Posterior cingulate gyrus (tissue), 11 donors: ENCODE results near the gene DDX56.
A peak's percentile ranks its signal among the peaks of the same experiment; 100 is the strongest.
"Not testable (repeated sequence)": the region's sequence is repeated elsewhere in the genome, so short reads cannot be mapped to it uniquely, and the experiment has no call there.

Experiments used
- DNase-seq, 10 donors: peaks; one replicate each; pipeline versions ENCODE4 v3.0.0 to v3.0.0-alpha.2; 2020 to 2021; ENCODE audit warnings: mixed read lengths in 3 of 10
- intact Hi-C: fragments of 100-400 bp; cut with DNase I; formaldehyde crosslinking; loops from one replicate; pipeline ENCODE4 v1.15.1; 2023

Gene DDX56

DNA sequence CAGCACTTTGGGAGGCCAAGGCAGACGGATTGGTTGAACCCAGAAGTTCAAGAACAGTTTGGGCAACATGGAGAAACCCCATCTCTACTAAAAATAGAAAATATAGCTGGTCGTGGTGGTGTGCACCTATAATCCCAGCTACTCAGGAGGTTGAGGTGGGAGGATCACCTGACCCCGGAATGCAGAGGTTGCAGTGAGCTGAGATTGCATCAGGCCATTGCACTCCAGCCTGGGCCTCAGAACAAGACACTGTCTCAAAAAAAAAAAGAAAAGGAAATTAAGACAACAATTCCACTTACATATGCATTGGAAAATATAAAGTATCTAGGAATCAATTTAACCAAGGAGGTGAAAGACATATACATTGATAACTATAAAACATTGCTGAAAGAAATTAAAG, 25.5 kb upstream of the DDX56 start:
- intact Hi-C loops = no loop called here
- DNase-seq = no peak

GRCh38 chr7:44597181-44597580, 23.5 kb upstream of the DDX56 start:
- DNase-seq = not testable (repeated sequence)

GRCh38 chr7:44595934-44596635, 22.4 kb upstream of the DDX56 start:
- no peak for DNase-seq
- intact Hi-C loops = no loop called here

More at GRCh38 chr7:44597181-44597580, 23.5 kb upstream of the DDX56 start:
- intact Hi-C loops = not testable (repeated sequence)

DNA sequence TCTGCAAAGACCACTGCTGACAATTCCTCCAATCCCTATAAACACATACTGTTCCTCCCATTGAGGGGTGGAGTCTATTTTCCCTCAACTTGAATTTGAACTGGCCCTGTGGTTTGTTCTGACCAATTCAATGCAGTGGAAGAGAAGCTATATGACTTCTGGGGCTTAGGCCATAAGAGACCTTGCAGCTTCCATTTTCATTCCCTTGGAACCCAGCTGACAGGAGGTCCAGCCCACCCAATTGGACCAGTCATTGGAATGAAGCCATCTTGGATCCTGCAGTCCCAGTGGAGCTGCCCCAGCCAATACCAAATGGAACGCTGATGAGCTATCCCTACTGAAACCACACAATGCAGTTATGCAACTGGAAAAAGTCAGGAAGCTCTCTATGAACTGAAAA, 17.2 kb upstream of the DDX56 start:
- DNase-seq = no peak
- intact Hi-C loops = no loop called here

DNA sequence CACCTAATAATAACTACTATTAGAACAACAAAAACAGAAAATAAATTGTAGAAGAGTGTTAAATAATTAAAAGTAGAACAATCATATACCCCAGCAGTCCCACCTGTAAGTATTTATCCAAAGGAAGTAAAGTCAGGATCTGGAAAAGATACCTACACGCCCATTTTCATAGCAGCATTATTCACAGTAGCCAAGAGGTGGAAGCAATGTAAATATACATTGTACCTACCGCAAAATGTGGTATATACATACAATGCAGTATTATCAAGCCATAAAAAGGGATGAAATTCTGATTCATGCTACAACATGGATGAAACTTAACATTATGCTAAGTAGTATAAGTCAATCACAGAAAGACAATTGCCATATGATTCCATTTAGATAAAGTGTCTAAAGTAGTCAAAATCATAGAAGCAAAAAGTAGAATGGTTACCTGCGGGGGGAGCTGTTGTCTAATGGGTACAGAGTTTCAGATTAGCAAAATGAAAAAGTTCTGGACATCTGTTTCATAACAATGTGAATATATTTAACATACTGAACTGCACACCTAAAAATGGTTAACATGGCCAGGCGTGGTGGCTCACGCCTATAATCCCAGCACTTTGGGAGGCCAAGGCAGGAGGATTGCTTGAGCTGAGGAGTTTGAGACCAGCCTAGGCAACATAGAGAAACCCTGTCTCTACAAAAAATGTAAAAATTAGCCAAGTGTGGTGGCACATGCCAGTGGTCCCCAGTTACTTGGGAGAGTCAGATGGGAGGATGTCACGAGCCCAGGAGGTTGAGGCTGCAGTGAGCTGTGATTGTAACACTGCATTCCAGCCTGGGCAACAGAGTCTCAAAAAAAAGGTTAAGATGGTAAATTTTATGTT, 14.4 kb upstream of the DDX56 start:
- DNase-seq = peak in 2 of 10 donors; percentile 28 to 36
- intact Hi-C loops = loop anchor here (5.0 kb wide), 2 partner anchors 259 to 549 kb away; partner anchors contain the start of gene H2AZ2

DNA sequence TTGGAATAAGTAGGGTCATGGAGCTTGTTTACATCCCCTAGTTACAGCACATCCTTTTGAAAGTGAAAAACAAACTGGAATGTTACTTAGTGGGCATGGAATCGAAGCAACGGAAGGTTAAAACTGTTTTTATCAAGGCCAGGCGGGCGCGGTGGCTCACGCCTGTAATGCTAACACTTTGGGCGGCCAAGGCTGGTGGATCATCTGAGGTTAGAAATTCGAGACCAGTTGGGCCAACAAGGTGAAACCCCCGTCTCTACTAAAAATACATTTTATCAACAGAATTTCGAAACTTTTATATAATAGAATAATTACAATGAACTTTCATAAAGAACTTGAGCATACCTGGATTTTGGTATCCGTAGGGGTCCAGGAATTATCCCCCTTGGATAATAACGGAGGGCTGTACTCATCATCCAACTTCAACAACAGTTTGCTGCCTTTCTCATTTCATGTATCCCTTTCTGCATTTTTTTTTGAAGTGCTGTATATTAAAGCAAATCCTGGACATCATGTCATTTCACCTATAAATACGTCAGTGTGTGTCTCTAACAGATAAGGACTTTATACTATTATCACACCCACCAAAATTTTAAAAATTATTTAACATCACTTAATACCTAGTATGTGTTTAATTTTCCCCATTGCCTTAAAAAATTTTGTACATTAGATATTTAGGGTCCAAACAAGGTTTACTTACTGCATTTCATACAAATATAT, 9.6 kb upstream of the DDX56 start:
- intact Hi-C loops = loop anchor here (5.0 kb wide), 2 partner anchors 164 to 214 kb away; partner anchors contain the start of genes PPIA and ZMIZ2
- no peak for DNase-seq

DNA sequence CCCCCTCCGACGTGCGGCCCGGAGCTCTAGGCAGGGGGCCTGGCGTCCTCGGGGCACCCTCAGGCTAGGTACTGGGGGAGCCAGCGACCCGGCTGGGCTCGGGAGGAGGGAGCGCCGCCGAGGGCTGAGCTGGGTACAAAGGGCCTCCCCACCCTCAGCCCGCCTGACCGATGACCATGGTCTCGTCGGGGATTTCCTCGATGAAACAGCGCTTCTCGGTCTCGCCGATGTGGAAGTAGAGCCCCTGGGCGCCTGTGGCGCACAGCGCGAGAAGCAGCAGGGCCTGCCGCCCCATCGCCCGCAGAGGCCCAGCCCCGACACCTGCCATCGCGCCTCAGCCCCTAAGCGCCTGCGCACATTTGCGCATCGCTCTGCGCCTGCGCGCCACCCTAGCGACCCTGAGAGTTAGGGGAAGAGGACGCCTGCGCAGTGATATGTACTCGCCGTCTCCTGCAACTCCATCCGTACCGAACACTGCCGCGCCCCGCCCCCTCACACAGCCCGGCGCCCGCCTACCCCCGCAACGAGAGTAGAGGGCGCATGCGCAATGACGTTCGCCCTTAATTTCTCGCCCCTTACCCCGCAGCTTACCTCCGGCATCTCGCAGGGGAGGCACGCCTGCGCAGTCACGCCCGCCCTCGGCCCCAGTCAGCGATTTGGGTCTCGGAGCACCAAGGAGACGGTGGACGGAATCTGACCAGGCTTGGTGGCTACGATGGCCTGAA, 8.3 kb upstream of the DDX56 start, which contains the start of gene TMED4:
Gene TMED4 (minus strand): TSS at position 353 of the 725 bp plus-strand sequence. CDS start 25 bp downstream, at position 328.
- intact Hi-C loops = loop anchor here (5.0 kb wide), 2 partner anchors 165 to 215 kb away; partner anchors contain the start of genes PPIA and ZMIZ2
- DNase-seq = peak; percentile 97 to 100 (median 99)

- intact Hi-C loops = loop anchor here (5.0 kb wide), 2 partner anchors 166 to 216 kb away; partner anchors contain the start of genes PPIA and ZMIZ2
- DNase-seq = peak in 2 of 10 donors; percentile 74 to 85
These were observed 7.5 kb upstream of the DDX56 start for GRCh38 chr7:44580945-44581878.

- DNase-seq = no peak
- intact Hi-C loops = no loop called here
These were observed 2.5 kb upstream of the DDX56 start for GRCh38 chr7:44576228-44576627.

DNA sequence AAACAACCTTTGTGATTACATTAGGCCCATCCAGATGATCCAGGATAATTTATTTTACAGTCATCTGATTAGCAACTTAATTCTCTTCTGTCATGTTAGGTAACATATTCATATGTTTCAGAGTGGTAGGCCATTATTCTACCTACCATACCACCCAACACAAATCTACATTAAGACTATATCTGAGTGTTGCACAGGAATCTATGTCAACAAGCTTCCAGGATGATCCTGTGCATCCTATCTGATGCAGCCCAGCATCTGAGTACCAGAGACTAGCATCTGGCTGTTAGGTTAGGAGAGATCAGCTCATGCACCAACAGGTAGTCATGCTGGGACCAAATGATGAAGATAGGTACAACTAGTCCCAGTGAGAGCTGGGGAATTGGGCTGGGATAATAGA, 1.3 kb upstream of the DDX56 start:
- intact Hi-C loops = no loop called here
- no peak for DNase-seq

GRCh38 chr7:44574287-44574872, 672 bp upstream of the DDX56 start:
- intact Hi-C loops = loop anchor here (5.0 kb wide), 1 partner anchor 82 kb away; the partner anchor contains the start of gene NUDCD3
- DNase-seq = no peak

GRCh38 chr7:44572771-44573170, 937 bp downstream of the DDX56 start:
- intact Hi-C loops = loop anchor here (5.0 kb wide), 1 partner anchor 80 kb away; the partner anchor contains the start of gene NUDCD3
- DNase-seq = no peak

GRCh38 chr7:44569959-44570358, 3.7 kb downstream of the DDX56 start:
- DNase-seq = no peak
- intact Hi-C loops = loop anchor here (5.0 to 10.0 kb wide), 3 partner anchors 78 to 355 kb away; partner anchors contain the start of gene NUDCD3

DNA sequence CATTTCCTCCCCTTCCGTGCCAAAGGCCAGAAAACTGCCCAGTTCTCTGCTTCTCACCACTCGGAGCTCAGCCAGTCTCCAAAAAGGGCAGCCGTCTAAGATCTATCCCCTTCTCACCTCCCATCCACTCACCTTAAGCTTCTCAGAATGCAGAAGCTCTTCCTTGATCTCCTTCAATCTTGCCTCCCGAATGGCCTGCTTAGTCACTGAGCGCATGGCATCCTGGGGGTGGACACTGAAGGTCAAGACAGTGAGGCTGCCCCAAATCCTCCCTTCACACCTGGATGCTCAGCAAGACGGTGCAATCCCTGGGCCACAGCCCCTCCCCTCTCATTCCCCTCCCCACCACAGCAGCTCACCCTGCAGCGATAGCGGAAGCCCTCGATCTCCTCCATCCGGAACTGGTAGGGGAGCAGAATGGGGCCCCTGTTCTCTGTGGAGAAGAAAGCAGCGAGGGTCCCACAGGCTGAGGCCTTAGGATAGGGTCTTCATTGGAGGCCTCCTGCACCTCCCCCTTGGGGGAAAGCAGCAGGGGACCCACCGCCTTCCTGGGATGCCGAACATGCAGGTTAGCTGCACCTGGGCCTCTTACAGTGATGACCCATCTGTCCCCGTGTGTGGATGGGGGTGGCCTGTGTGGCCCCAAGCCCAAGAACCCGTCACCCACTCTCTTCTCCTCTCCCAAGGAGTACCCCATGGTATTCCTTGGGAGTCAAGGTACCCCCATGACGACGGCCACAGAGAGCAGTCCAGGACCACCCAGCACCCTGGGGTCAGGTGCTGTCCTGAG, 4.7 kb downstream of the DDX56 start:
- intact Hi-C loops = loop anchor here (10.0 kb wide), 2 partner anchors 324 to 354 kb away; no protein-coding TSS in a partner anchor
- no peak for DNase-seq

DNA sequence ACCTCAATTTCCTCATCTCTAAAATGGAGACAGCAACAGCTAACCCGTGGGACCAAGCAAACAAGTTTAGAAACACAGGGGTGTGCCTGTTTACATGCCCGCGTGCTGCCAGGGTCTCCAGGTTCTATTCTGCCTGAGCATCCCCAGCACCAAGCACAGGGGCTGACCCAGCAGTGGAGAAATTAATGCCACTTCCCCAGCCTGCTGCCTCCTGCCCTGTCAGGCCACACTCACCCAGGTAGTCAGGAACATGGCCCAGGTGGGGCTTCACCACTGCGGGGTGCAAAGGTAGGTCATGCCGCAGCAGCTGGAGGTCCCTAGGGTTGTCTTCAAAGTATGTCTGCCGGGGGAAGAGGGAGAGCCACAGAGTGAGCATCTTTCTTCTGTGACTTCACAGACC, 5.8 kb downstream of the DDX56 start:
- DNase-seq = no peak
- intact Hi-C loops = loop anchor here (10.0 kb wide), 2 partner anchors 323 to 353 kb away; no protein-coding TSS in a partner anchor

GRCh38 chr7:44566680-44567079, 7.0 kb downstream of the DDX56 start:
- DNase-seq = no peak
- intact Hi-C loops = loop anchor here (10.0 kb wide), 2 partner anchors 322 to 352 kb away; no protein-coding TSS in a partner anchor
